Tibial artery (tissue), 4 donors: Measurements from ENCODE around the gene NOXA1.

Source experiments
- DNase-seq, 2 donors: peaks; one replicate each; pipeline ENCODE4 v3.0.0-alpha.2; 2019
- H3K27ac ChIP-seq, 2 donors: fragments of 200-600 bp; sonication (generic) in 1 of 2; 1 replicate in 1 of 2; 2 replicates in 1 of 2; pipeline ENCODE4 v1.5.1; 2018 to 2019; ENCODE audit warnings: mild to moderate bottlenecking in 1 of 2
- H3K27me3 ChIP-seq, 2 donors: fragments of 200-600 bp; sonication (generic) in 1 of 2; one replicate each; pipeline versions ENCODE4 v1.5.1 to v1.6.0; 2016 to 2019
- H3K36me3 ChIP-seq, 3 donors: fragments of 200-600 bp; sonication (generic) in 2 of 3; one replicate each; pipeline ENCODE4 v1.5.1; 2016 to 2019; ENCODE audit warnings: mild to moderate bottlenecking in 2 of 3
- H3K4me1 ChIP-seq, 4 donors: fragments of 200-600 bp; sonication (generic) in 2 of 4; 1 replicate in 3 of 4; 2 replicates in 1 of 4; pipeline ENCODE4 v1.5.1; 2016 to 2019
- H3K4me3 ChIP-seq, 2 donors: fragments of 200-600 bp; sonication (generic) in 1 of 2; 1 replicate in 1 of 2; 2 replicates in 1 of 2; pipeline ENCODE4 v1.5.1; 2018 to 2019; ENCODE audit warnings: mild to moderate bottlenecking in 2 of 2
- H3K9me3 ChIP-seq, 3 donors: fragments of 200-600 bp; sonication (generic) in 1 of 3; one replicate each; pipeline ENCODE4 v1.5.1; 2016 to 2019
- intact Hi-C: fragments of 100-400 bp; cut with DNase I; formaldehyde crosslinking; loops from one replicate; pipeline ENCODE4 v1.15.0; 2023; ENCODE audit warnings: low total_unique reads
- TF ChIP-seq, protein P1 (sequence below), 2 experiments: fragments of 200-600 bp in 1 of 2; fragments of 450-650 bp in 1 of 2; IDR thresholded peaks; one replicate each; pipeline ENCODE4 v1.5.1; 2017 to 2019; ENCODE audit warnings: antibody characterized with exemption in 2 of 2, mild to moderate bottlenecking in 1 of 2, moderate library complexity in 1 of 2

Gene NOXA1

DNA sequence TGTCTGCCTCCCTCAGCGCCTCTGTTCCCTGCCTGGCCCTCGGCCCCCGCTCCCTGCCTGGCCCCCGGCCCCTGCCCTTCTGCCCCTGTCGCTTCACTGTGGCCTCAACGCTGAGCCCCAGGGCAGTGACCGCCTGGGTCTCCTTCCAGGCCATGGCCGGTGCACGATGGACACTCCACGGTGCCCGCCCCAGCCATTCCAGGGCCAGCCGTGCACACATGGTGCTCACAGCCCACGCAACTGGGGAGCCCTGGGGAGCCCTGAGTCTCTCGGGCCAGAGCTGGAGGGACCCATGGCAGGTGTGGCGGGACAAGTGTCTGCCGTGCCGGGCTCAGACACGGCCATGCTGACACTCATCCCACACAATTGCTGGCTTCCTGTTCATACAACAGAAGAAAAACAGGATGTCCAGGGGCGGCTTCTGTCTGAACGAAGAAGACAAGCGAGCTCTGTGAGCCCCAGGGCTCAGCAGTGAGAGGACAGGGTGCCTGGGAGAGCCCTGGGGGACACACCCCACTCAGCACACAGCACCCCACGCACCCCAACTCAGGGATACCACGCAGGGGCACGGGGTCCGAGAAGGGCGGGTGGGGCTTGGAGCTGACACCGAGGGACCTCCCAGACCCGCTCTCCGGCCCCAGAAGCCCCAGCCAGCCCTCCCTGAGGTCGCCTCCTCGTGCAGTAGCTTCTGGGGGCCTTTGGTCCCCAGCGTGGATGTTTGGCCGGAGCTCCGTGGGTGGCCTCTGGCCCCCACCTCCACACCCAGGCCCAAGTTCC is 35.9 kb upstream of the NOXA1 start:
- Histone ChIP-seq H3K9me3 (no peaks in the 10 kb centered on the region), H3K4me3 (no peak overlapping the region), H3K27ac (no peak overlapping the region), H3K36me3 (peaks cover 0 to 47% (median 7%) of the 10 kb centered on the region in 3 donors), H3K4me1 (no peaks in the 10 kb centered on the region), H3K27me3 (no peaks in the 10 kb centered on the region)
- peak in 1 of 2 donors; percentile 56 for DNase-seq
- TF ChIP-seq, protein P1, sequence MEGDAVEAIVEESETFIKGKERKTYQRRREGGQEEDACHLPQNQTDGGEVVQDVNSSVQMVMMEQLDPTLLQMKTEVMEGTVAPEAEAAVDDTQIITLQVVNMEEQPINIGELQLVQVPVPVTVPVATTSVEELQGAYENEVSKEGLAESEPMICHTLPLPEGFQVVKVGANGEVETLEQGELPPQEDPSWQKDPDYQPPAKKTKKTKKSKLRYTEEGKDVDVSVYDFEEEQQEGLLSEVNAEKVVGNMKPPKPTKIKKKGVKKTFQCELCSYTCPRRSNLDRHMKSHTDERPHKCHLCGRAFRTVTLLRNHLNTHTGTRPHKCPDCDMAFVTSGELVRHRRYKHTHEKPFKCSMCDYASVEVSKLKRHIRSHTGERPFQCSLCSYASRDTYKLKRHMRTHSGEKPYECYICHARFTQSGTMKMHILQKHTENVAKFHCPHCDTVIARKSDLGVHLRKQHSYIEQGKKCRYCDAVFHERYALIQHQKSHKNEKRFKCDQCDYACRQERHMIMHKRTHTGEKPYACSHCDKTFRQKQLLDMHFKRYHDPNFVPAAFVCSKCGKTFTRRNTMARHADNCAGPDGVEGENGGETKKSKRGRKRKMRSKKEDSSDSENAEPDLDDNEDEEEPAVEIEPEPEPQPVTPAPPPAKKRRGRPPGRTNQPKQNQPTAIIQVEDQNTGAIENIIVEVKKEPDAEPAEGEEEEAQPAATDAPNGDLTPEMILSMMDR (IDR thresholded peaks at IDR 0.05): no peak
- intact Hi-C loops: no loop called here

DNA sequence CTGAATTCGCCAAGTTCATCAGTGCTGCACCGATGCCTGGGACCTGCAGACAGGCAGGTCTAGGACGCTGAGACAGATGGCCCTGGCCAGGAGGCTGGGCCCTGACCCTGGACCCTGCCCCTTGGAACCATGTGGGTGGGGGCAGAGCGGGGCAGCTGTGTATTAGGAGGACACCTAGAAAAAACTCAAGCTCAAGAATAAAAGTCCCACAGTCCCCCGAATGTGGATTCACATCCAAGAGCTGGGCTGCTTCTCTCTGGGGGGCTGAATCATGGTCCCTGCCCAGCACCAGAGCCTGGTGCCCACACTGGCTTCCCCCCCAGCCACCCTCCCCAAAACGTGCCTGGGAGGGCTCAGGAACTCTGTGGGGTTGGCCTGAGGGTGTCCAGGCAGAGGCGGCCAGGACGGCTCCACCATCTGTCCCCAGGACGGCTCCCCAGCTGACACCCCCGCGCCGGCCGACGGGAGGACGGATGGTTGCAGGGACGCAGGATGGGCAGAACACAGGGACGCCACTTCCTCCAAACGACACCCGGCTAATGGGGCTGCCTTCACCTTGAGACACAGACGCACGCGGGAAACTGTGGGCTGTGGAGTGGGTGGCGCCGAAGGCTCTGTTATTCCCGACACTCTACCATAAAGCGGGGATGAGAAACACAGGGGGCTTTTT is 35.2 kb upstream of the NOXA1 start:
- Histone ChIP-seq H3K27ac (no peak overlapping the region), H3K36me3 (peaks cover 0 to 47% (median 8%) of the 10 kb centered on the region in 3 donors), H3K4me3 (no peak overlapping the region), H3K9me3 (no peaks in the 10 kb centered on the region), H3K27me3 (no peaks in the 10 kb centered on the region), H3K4me1 (no peaks in the 10 kb centered on the region)
- peak in 1 of 2 donors; percentile 51 for DNase-seq
- TF ChIP-seq, protein P1 (IDR thresholded peaks at IDR 0.05): no peak
- intact Hi-C loops: no loop called here

DNA sequence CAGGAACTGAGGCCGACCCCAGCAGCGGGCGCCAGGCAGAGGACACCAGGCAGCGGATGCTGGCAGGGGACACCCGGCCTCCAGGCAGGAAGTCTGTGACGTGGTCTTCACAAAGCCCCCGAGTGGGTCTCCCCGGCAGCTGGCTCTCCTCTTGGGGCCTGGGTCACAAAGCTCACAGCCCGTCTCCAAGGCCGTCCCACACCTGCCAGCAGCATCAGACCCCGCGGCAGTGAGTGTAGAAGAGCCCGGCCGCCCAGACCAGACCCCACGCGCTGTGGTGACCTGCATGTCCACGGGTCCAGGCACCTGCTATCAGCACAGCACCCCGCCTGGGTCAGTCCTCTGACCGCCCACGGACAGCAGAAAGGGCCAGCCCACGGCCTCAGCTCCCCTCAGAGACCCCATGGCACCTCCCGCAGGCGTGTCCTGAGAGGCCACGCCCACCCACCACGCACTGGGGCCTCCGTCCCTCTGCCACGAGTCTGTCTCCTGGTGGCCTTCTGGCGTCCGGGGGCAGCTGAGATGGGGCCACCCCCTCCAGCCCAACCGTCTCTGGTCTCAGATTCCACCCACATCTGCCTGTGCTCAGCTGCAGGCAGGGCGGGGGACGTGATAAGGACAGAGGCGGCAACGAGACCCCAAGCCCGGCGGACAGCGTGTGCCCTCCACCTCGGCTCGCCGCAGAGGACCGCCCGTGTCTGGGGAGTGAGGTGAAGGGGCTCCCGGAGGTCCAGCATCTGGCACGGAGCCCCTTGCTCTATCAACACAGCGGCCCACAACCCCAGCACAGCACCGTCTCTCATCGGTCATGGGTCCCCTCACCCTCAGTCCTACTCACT is 34.4 kb upstream of the NOXA1 start:
- peak in 1 of 2 donors; percentile 61 for DNase-seq
- Histone ChIP-seq H3K9me3 (no peaks in the 10 kb centered on the region), H3K4me1 (no peaks in the 10 kb centered on the region), H3K4me3 (no peak overlapping the region), H3K27ac (no peak overlapping the region), H3K27me3 (no peaks in the 10 kb centered on the region), H3K36me3 (peaks cover 0 to 52% (median 16%) of the 10 kb centered on the region in 3 donors)
- TF ChIP-seq, protein P1 (IDR thresholded peaks at IDR 0.05): no peak
- intact Hi-C loops: no loop called here

DNA sequence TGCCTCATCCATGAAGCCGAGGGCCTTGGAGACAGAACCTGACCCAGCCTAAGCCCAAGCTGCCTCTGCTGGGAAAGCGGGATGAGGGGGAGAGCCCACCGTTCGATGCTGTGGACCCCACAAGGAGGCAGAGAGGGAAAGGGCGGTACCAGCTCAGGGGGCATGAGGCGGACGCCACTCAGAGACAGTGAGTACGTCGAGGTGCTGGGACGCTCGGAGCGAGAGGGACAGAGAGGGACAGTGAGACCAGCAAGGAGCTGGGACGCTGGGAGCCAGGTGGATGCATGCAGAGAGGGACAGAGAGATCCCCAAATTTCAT is 33.8 kb upstream of the NOXA1 start:
- DNase-seq: no peak
- H3K36me3 ChIP-seq: peaks cover 0 to 52% (median 16%) of the 10 kb centered on the region in 3 donors
- H3K9me3 ChIP-seq: no peaks in the 10 kb centered on the region
- intact Hi-C loops: no loop called here
- no peak overlapping the region for H3K27ac ChIP-seq
- no peak overlapping the region for H3K4me3 ChIP-seq
- TF ChIP-seq, protein P1 (IDR thresholded peaks at IDR 0.05): no peak
- H3K27me3 ChIP-seq: no peaks in the 10 kb centered on the region
- H3K4me1 ChIP-seq: no peaks in the 10 kb centered on the region

DNA sequence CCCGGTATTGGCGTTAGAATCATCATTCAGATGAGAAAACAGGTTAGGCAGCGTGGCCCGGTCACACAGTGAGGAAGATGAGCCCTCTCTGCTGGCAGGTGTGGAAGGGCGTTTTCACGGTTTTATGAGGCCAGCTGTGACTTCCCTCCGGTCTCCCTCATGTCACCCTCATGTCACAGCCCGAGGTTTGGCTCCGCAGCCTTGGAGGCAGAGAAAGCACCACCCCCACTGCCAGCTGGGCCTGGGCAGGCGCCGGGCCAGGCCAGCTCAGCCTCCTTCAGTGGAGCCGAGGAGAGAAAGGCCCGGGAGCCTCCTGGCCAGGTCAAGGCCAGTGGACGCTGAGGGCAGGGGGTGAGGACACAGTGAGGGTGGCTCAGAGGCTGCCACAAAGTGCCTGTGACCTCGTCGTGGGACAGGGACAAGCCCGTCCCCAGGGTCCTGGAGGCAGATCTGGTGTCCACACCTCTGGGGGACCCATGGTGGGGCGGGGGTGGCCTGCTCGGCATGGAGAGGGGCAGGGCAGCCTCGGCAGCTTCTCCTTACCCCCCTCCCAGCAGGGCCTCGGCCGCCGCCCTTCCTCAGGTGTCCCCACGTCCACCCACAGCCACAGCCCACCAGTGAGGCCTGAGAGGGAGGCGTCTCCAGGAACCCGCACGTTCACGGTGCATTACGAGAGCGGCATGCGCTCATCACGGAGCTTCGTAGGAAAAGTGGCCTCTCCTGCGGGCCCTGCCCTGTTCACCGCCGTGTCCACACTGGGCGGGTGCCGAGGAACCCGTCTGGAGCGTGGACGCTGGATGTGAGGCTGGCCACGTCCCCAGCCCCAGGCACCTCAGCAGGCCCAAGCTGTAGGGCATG is 32.4 kb upstream of the NOXA1 start:
- peaks cover 0 to 53% (median 19%) of the 10 kb centered on the region in 3 donors for H3K36me3 ChIP-seq
- no peaks in the 10 kb centered on the region for H3K4me1 ChIP-seq
- peak in 1 of 2 donors; percentile 53 for DNase-seq
- TF ChIP-seq, protein P1 (IDR thresholded peaks at IDR 0.05): no peak
- no peak overlapping the region for H3K4me3 ChIP-seq
- no peaks in the 10 kb centered on the region for H3K27me3 ChIP-seq
- H3K27ac ChIP-seq: no peak overlapping the region
- no peaks in the 10 kb centered on the region for H3K9me3 ChIP-seq
- intact Hi-C loops: loop anchor here (5.0 kb wide), 1 partner anchor 1008 kb away; no protein-coding TSS in a partner anchor
